ENCODE data around the gene ADRB1. TPM values are rescaled to one million over a fixed set of nuclear protein-coding genes. Genes with fewer than 3 reads are reported as not detected.

ADRB1 gene
- total and polyA plus RNA-seq, 2 experiments from 2014 or later = 0.23 to 0.24 TPM

GRCh38 chr10:114026189-114027040 lies 17.3 kb upstream of the ADRB1 start:
- H3K36me3 Mint-ChIP-seq (ENCODE audit: low read depth) = no peaks in the 10 kb centered on the region
- peaks cover 4% of the 10 kb centered on the region for H3K27me3 Mint-ChIP-seq (ENCODE audit: insufficient read depth, low read depth, poor library complexity)
- no peaks in the 10 kb centered on the region for H3K36me3 ChIP-seq (ENCODE audit: insufficient read depth)
- H3K9me3 Mint-ChIP-seq = no peaks in the 10 kb centered on the region
- peaks cover 13% of the 10 kb centered on the region; the same call in 2 of the 3 replicates for H3K4me1 Mint-ChIP-seq
- H3K27me3 ChIP-seq (ENCODE audit: insufficient read depth) = no peaks in the 10 kb centered on the region
- DNase-seq (ENCODE audit: low spot score) = no peak
- no peak for ATAC-seq
- H3K79me2 ChIP-seq (replicated peaks; ENCODE audit: insufficient read depth) = no peaks in the 10 kb centered on the region
- TF ChIP-seq ZNF114 (CRISPR knock-in tag; IDR thresholded peaks at IDR 0.05) = no peak
- no peak for TF ChIP-seq ZNF462 (CRISPR knock-in tag; IDR thresholded peaks at IDR 0.05)
- no peak for TF ChIP-seq JUNB (IDR thresholded peaks at IDR 0.05; ENCODE audit: unreplicated experiment)
- TF ChIP-seq CREB1 (CRISPR knock-in tag; IDR thresholded peaks at IDR 0.05; ENCODE audit: low read depth) = no peak
- TF ChIP-seq EZH2phosphoT487 (IDR thresholded peaks at IDR 0.05; ENCODE audit: unreplicated experiment) = no peak
- TF ChIP-seq REST (IDR thresholded peaks at IDR 0.05; ENCODE audit: unreplicated experiment) = no peak
- no peak for TF ChIP-seq NANOG (IDR thresholded peaks at IDR 0.05; ENCODE audit: borderline replicate concordance)
- no peak for TF ChIP-seq STAT1 (IDR thresholded peaks at IDR 0.05; ENCODE audit: unreplicated experiment)
- no peak for TF ChIP-seq EZH2 (IDR thresholded peaks at IDR 0.05; ENCODE audit: low read depth, unreplicated experiment)
- no peak for TF ChIP-seq CTCF (conservative IDR thresholded peaks at IDR 0.05; ENCODE audit: low read depth in 2 of 2)
- TF ChIP-seq ZNF331 (CRISPR knock-in tag; IDR thresholded peaks at IDR 0.05; ENCODE audit: low read depth) = no peak
- no peak for TF ChIP-seq ETS1 (IDR thresholded peaks at IDR 0.05)
- no peak for TF ChIP-seq POLR2AphosphoS5 (IDR thresholded peaks at IDR 0.05; ENCODE audit: low read depth)
- H3K4me3 Mint-ChIP-seq = no peak overlapping the region
- H2AFZ ChIP-seq = peak overlapping the region; percentile 61; the same call in 1 of the 2 replicates
- no peaks in the 10 kb centered on the region for H3F3A ChIP-seq (replicated peaks; ENCODE audit: low read depth)
- no peaks in the 10 kb centered on the region for H3K4me1 ChIP-seq (ENCODE audit: insufficient read depth)
- H3K4me3 ChIP-seq = no peak overlapping the region
- H3K4me2 ChIP-seq = no peak overlapping the region
- no peak overlapping the region for H3K27ac Mint-ChIP-seq
- H3K27ac ChIP-seq (ENCODE audit: low read depth) = no peak overlapping the region
- H4K20me1 ChIP-seq (replicated peaks; ENCODE audit: insufficient read depth) = no peaks in the 10 kb centered on the region
- H3K9me2 ChIP-seq (ENCODE audit: insufficient read depth) = no peaks in the 10 kb centered on the region
